Stomach (tissue), 4 donors: ENCODE data around the gene SENP2.

Source experiments
- CTCF ChIP-seq, 7 experiments: fragments of 450-650 bp in 4 of 7; fragments of 200-600 bp in 3 of 7; sonication (generic) in 3 of 7; IDR thresholded peaks; one replicate each; pipeline ENCODE4 v1.5.1; 2016 to 2019; ENCODE audit warnings: antibody characterized with exemption in 7 of 7, control low read depth in 2 of 7, mild to moderate bottlenecking in 1 of 7
- EP300 ChIP-seq: sonication (generic); formaldehyde crosslinking; IDR thresholded peaks from one replicate; pipeline ENCODE4 v1.6.1; 2017; ENCODE audit warnings: antibody characterized with exemption
- POLR2A ChIP-seq, 4 donors: fragments of 450-650 bp; IDR thresholded peaks; one replicate each; pipeline ENCODE4 v1.6.1; 2016; ENCODE audit warnings: antibody characterized with exemption in 4 of 4, control low read depth in 2 of 4, mild to moderate bottlenecking in 1 of 4, moderate library complexity in 1 of 4

DNA sequence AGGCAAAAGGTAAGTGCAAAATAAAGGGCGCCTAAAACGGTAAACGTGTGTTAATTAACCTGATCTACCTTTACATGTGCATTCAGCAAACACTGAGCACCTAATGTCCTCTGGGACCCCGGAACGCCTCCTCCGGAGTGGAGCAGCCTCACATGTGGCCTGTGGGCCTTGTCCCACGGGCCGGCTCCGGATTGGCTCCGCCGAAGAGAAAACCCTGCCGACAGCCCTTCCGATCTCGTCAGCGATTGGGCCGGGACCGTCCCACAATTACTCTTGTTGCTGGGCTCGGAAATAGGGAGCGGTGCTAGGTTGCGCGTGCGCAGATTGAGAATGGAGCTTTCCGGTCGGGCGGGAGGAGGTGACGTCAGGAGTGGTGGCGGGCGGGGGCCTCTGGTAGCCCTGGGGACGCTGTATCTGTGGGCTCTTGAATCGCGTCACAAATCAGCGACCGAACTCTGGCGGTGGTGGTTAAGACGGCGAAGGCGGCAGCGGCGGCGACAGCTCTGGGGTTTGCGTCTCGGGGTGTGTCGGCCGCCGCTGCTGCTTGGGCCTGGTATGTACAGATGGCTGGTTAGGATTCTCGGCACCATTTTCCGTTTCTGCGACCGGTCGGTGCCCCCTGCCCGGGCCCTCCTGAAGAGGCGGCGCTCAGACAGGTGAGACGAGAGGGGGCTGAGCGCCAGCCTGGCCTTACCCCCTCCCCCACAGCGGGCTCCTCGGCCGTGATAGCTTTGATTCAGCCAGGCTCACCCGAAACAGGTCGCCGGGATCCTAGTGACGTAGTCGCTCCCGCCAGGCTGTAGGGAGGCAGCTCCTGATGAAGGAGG is at the start of gene SENP2:
- TF ChIP-seq EP300 (no peak), POLR2A (IDR thresholded peaks at IDR 0.05) (peak in 2 of 4 donors; percentile 39 to 84), CTCF (IDR thresholded peaks at IDR 0.05) (no peak)
